Cardiac septum (tissue), 1 donor: ENCODE data around the gene TAGLN2. TPM values are rescaled to one million over a fixed set of nuclear protein-coding genes. Genes with fewer than 3 reads are reported as not detected.
A peak's percentile ranks its signal among the peaks of the same experiment; 100 is the strongest.

ENCODE experiments used
- DNase-seq: peaks from one replicate; pipeline ENCODE4 v3.0.0-alpha.2; 2020; ENCODE audit warnings: low spot score
- intact Hi-C: fragments of 100-400 bp; cut with DNase I; formaldehyde crosslinking; loops from one replicate; pipeline ENCODE4 v1.14.0; 2022
- long read RNA-seq: library from polyadenylated mRNA; unstranded; transcript quantifications from one replicate; pipeline ENCODE4 v2.0.0, GENCODE V29; 2021
- total RNA-seq: library from RNA; stranded (reverse); fragmentation: NEBNext Ultra II Directional; extraction: Animal tissue kit (Norgen Biotek cat#: 25700); gene quantifications from one replicate; pipeline ENCODE4 v1.2.1, GENCODE V29; 2021
- donor health status: DM: no; HTN: no; CAD: no.

TAGLN2 gene
- total RNA-seq: 103 TPM
- long read RNA-seq, transcript TAGLN2-203 (5 exons, 1,604 nt): major isoform, 59 of 76 reads
- long read RNA-seq, partial matches to known transcripts: 5 of 76 reads
- long read RNA-seq, other reads (novel, unspliced or antisense): 12 of 76 reads

DNA sequence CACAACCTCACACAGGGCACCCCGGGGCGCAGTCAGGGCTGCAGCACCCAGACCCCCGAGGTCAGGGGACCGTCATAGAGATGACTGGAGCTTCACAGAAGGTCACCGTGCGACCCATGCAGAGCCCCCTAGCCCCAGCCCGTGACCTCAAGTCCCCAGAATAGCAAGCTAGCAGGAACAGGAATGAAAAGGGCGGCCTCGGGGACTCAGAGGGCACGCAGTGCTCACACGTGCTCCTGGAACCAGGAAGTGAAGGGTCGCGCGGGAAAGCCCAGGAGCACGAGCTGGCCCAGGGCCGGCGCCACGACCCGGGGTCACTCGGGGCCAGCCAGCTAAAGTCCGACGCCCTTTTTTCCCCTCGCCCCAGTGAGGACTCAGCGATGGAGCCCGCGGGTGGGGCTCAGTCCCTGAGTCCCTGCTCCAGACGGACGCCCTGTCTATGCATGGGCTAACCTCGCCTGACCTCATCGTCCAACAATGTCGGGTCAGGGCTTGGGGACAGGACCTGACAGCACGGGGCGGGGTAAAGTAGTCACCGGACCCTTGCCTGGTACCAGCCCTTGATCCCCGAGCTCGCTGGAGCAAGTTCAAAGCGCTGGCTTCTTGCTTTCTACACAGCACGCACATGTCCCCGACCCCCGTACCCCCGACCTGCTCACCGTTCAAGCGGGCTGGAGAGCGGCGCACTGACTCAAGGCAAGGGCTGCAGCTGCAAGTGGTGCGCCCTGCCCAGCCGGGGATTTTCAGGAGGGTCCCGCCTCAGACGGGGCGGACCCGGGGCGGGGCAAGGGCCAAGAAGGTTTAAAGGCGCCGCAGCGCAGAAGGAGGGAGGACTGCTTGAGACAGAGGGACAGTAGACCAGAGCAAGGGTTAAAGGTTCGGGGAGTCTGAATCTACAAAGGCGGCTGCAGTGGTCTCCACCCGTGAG lies at the start of gene TAGLN2:
TSS of gene TAGLN2 (minus strand) at position 717 of the 928 bp plus-strand sequence. CDS start 4,998 bp downstream, outside the sequence.
- peak; percentile 96 for DNase-seq
- intact Hi-C loops: loop anchor here (1.0 to 5.0 kb wide), 3 partner anchors 35 to 1773 kb away; partner anchors contain the start of gene IFI16

DNA sequence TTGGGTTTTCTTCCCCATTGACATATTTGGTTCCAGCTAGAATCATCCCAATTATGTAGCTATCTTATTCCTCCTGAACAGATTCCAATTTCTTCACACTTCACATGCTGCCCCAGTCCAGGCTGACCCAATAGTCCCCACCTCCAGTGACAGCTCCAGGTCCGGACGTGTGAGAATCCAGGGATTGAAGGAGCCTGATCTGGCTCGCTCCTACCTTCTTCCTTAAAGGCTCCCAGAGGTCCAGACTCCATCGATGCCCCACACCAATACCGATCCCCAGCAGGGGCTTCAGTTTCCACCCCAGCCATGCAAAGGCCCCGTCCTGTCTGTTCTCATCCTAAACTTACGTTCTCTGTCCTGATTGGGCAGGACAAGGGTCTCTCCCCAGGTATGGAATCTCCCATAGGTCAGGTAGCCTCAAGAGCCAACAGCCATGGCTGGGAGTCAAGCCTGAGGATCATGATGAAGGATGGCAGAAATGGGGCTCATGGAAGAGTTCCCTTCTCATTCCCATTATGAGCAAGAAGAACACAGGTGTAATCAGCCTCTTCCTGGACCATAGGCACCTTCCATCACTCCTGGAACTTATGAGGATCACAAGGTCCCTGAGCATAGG lies 49.2 kb upstream of the TAGLN2 start:
- no peak for DNase-seq
- intact Hi-C loops: no loop called here

DNA sequence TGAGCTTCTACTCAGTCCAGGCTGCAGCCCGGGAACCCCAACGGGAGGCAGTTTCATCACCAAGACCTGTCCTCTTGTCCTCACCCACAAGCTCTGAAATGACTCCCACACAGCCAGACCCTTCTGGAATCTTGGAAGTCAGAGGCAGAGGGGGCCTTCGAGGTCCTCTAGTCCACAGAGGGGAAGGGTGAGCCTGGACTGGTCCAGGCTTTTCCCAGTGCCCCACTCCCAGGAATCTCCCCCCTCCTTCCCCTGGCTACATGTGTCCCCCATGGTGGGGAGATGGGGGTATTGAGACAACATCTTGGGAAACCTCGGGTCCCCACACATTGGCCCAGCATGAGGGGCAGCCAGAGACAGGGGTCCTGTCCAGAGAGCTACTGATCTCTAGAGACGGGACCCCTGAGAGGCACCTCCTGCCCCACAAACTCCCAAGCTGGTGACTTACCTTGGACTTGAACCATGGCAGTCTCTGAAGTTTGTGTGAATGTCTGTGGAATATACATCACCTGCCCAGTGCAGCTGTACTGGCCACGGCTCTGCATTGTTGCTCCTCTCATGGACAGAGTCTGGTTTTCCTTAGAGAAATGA lies 48.1 kb upstream of the TAGLN2 start:
- intact Hi-C loops: no loop called here

DNA sequence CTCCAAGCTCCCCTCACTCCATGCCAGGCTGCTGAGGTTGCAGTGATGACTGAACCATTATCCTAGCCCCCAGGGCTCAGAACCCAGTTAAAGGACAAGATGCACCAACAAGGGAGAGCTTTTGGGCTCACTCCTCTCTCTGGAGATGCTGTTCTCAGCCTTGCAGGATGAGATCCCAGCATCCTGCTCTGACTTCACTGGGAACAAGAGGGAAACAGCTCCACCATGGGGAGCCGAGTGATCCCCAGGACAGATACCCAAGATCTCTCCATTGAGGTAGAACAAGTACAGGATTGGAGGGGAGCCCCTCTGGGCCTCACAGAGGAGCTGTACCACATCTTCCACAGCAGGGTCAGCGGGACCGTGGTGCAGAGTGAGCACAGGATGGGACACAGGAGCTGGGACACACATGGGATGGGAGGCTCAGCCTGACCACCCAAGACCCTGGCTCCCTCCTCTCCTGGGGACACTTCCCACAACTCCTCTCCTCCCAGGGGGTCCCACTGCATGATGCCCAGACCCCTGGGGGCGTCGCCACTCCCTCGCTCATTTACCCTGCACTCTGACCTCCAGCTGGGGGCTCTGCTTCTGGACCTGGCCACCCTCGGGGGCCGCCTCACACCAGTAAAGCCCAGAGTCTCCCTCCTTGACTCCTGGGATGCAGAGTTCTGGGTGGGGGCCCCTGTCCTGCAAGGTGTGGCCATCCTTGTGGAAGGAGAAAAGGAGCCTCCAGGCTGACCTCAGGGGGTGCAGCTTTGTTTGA lies 47.3 kb upstream of the TAGLN2 start:
- intact Hi-C loops: no loop called here
- no peak for DNase-seq

More for the DNA sequence above, 48.1 kb upstream of the TAGLN2 start:
- no peak for DNase-seq

DNA sequence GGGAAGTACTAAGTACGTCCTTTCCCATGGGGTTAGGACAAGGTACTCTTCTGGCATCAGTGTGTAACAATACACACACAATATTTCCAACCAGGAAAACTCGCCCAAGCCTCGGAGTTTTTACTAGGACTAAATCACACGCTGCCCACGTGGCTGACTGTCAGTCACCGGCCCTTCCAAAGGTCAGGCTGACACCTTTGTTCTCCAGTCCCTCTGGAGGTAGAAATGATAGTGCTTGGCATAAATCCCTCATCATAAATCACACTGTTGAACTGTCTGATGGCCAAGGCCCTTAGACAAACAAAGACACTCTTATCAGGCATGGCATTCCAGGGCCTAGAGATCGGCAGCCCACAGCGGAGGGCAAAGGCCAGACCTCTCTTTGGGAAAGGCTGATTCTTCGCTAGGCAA lies 45.6 kb upstream of the TAGLN2 start:
- intact Hi-C loops: no loop called here
- no peak for DNase-seq

DNA sequence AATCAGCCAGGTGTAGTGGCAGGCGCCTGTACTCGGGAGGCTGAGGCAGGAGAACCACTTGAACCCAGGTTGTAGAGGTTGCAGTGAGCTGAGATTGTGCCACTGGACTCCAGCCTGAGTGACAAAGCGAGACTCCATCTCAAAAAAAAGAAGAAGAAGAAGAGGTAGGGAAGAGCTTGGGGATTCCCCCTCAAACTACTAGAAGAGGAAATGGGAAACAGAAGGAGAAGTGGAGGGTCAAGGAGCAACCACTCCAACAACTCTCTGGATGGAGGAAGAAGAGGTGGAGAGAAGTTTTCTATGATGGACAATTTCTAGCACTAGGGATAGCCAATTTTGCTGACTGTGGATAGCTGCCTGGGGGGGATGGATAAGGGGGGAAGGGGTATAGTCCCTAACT lies 43.6 kb upstream of the TAGLN2 start:
- intact Hi-C loops: no loop called here
- DNase-seq: no peak

DNA sequence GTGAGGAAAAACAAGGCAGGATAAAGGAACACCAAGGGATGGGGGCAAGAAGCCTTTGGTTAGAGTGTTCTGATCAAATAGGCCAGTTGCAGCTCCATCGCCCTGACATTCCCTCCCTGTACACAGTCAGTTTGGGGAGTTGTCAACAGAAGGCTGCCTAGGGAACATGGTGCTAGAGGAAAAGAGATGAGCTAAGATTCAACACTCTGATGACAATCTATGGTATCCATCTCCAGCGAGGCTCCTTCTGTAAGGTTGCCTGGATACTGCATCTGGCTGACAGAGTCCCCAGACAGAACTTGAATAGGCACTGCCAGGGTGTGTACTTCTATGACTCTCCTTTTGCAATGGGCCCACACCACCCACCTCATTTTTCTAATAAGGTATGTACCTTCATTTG lies 40.0 kb upstream of the TAGLN2 start:
- no peak for DNase-seq
- intact Hi-C loops: no loop called here

DNA sequence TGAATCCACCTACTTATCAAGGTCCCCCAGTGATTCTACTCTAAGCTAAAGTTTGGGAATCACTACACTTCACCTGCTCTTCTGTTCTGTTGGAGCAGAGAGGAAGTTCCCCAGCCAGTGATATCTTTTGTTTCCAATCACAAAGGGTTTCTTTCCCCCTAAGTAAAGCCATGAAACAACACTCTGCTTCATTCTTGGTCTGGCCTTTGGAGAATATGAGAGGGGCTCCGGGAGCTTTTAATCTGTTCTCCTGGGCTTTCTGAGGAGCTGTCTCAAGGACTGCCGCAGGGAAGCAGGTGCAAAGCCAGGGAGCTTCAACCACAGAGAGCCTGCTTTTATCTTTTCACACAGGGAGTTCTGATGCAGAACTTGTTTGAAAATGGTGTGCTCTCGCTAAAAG lies 38.8 kb upstream of the TAGLN2 start:
- DNase-seq: peak; percentile 31
- intact Hi-C loops: no loop called here

DNA sequence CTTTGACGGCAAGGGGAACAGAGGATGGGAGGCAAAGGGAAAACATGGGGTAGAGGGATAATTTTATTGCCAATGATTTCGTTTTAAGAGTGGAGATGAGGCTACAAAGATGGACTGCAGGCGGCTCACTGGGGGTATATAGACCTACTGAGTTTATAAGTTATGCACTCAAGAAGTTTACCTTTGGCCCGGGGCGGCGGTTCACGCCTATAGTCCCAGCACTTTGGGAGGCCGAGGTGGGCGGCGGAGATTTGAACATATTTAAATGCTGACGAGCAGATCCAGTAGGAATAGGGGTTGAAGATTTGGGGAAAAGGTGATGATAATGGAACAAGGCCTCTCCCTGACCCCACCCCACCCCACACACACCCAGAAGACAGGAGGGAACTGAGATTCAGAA lies 36.9 kb upstream of the TAGLN2 start:
- intact Hi-C loops: no loop called here
- peak; percentile 64 for DNase-seq

GRCh38 chr1:159961636-159962035 lies 36.3 kb upstream of the TAGLN2 start:
- DNase-seq: peak; percentile 36
- intact Hi-C loops: no loop called here

GRCh38 chr1:159960721-159961381 lies 35.5 kb upstream of the TAGLN2 start:
- intact Hi-C loops: no loop called here
- DNase-seq: peak; percentile 2

- DNase-seq: peak; percentile 39
- intact Hi-C loops: no loop called here
These were observed 34.1 kb upstream of the TAGLN2 start for GRCh38 chr1:159959451-159959850.

DNA sequence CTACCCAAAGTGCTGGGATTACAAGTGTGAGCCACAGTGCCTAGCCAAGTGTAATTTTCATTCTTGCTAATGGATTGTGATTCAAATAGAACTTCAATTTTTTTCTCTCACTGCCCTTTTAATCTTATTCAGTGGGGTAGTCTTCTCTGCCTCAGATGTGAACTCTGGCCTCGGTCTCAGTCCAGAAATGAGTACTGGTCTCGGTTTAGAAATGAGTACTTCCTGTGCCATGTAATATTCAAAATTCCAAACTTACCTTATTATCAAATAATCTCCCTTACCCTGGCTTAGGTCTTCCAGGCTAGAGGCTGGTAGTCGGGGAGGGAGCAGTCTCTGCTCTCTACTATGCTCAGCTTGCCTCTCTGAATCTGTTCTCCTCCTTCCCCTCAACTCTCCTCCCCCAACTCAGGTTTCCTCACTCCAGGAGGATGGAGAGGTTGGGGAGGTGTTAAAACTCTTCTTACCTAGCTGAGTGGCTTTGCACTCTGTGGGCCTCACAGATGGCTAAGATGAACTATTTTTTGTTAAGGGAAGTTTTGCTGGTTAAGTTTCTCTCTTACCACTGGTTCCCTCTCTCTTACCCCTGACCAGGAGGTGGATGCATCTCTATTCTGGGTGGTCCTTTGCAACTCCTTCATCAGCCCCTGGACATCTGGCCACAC lies 33.5 kb upstream of the TAGLN2 start:
- DNase-seq: no peak
- intact Hi-C loops: no loop called here

DNA sequence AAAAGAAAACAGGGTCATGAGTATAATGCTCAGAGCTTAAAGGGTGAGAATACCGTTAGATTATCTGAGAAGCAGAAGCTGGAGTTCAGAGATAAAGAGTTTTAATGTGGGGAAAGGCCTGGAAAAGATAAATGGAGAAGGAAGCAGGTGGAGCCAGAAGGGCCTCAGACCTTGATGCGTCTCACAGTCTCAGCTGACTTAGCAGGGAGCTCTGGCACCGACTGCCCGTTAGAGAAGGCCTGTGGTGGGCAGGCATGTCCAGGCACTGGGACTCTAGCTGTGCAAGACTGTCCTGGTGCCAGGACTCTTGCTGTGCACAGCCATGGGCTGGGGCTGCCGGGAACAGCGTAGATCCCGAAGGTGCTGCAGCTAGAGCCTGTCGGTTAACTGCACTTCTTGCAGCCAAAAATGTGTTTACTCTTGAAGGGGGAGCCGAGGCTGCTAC lies 32.5 kb upstream of the TAGLN2 start:
- DNase-seq: peak; percentile 66
- intact Hi-C loops: no loop called here

DNA sequence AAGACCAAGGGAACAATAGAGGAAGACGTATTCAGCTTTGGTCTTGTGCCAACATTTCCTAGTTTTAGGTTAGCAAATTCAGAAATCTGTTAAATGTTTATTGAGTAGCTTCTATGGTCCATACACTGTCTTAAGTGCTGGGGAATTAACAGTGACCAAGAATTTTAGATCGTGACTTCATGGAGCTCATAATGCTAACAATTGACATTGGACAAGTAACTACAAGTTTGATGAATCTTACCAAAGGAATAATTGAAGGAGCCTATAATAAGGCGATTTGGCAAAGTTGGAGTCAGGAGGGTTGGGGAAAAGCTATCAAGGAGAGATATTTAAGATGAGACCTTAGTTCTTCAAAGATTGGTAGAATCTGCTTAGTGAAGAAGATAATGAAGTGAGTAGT lies 30.1 kb upstream of the TAGLN2 start:
- DNase-seq: no peak
- intact Hi-C loops: no loop called here

DNA sequence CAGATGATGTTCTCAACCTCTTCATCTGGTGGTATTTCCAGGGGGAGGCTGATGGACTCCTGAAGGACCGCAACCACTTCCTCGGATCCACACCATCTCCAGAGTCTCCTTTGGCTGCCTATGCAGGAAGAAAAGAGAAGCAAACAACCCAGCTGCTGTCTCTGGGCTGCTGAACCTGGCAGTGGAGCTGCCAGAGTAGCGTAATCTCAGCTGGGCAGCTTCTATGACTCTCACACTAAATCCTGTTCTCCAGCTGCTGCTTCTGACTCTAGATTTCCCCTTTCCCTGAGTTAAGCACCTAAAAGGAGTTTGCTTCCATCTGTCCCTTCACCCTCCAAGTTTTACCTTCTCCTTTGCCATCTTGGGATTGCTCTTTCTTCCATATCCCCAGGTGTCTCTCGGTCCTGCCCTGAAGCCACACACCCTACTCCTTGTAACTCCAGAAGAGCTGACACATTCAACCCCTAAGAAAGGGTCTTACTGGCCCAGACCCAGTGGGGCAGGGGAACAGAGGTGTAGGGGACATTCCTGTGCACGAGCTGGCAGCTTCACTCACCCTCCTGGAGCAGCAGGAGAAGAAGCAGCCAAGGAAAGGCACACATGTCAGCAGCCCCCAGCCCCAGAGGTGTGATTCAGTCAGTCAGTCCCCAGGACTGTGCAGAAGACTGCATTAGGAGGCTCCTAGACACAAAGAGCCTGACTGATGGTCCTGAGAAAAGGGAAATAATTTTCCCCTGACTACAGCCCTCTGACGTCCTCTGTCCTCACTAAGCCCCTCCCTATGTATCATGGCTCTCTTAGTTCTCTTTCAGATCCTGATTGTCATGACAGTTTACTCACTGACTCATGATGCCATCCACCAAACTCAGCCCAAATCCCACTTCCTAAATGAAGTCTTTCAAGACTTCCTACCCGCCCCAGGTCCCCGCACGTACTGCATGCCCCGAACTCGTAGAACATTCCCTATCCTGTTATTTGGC lies 28.5 kb upstream of the TAGLN2 start, which contains the start of gene SLAMF9:
TSS of gene SLAMF9 (minus strand) at position 702 of the 980 bp plus-strand sequence. CDS start at position 602, 100 bp downstream.
- intact Hi-C loops: no loop called here

DNA sequence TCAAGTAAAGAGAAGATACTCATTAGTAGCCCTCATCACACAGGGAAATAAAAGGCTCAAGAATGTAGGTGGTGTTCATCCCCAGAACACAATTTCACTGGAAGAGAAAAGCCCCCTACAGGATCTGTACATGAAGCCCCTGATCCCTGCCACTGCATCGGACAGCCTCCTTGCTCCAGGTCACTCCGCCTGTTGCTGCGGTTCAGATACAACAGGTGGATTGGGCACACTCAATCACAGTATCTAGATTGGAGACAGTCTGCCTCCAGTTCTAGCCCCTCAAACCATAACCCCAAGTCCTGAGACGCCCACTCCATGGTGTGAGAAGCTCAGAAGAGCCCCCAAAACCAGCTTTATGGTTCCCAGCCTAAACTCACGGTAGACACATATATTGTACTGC lies 27.6 kb upstream of the TAGLN2 start:
- intact Hi-C loops: no loop called here
- DNase-seq: peak; percentile 27

More for the DNA sequence above, 28.5 kb upstream of the TAGLN2 start, which contains the start of gene SLAMF9:
- peak; percentile 60 for DNase-seq
